Fibroblast of skin of scalp (primary cell): ENCODE data around the gene TRAPPC10.
"Not testable (repeated sequence)": the region's sequence is repeated elsewhere in the genome, so short reads cannot be mapped to it uniquely, and the experiment has no call there.

ENCODE experiments used
- DNase-seq: peaks from one replicate; pipeline ENCODE4 v3.0.0-alpha.2; 2013

Gene TRAPPC10

GRCh38 chr21:44154816-44155230 lies 142.7 kb downstream of the TRAPPC10 start:
- DNase-seq, result not testable (repeated sequence)

GRCh38 chr21:44155231-44155993 lies 143.3 kb downstream of the TRAPPC10 start:
- not testable (repeated sequence) for DNase-seq

GRCh38 chr21:44155994-44156380 lies 143.9 kb downstream of the TRAPPC10 start:
- not testable (repeated sequence) for DNase-seq
